Pancreas (tissue), 10 donors: ENCODE data around the gene TIPIN. TPM values are rescaled to one million over a fixed set of nuclear protein-coding genes. Genes with fewer than 3 reads are reported as not detected.

ENCODE experiments used
- ATAC-seq, 4 donors: fragments of 200-7000 bp; cut with Tn5 transposase; one replicate each; pipeline versions ENCODE4 v1.8.0 to v1.9.1; 2020; ENCODE audit warnings: mild to moderate bottlenecking in 4 of 4, moderate library complexity in 4 of 4
- DNase-seq, 6 donors: peaks; one replicate each; pipeline ENCODE4 v3.0.0-alpha.2; 2020
- FAIRE-seq: peaks from 2 replicates; lab custom pipeline; 2012; peaks lifted over from hg19 to GRCh38; lab: Jason Lieb, UNC
- H3K27ac ChIP-seq, 4 donors: fragments of 200-600 bp; sonication (generic); 1 replicate in 3 of 4; 2 replicates in 1 of 4; pipeline versions ENCODE4 v1.5.0 to v1.8.0; 2020
- H3K27me3 ChIP-seq, 4 donors: fragments of 200-600 bp; one replicate each; pipeline ENCODE4 v1.8.0; 2021
- H3K36me3 ChIP-seq, 3 donors: fragments of 200-600 bp; sonication (generic) in 1 of 3; one replicate each; pipeline versions ENCODE4 v1.5.0 to v1.8.0; 2020 to 2021
- H3K4me1 ChIP-seq, 3 donors: fragments of 200-600 bp; one replicate each; pipeline ENCODE4 v1.8.0; 2021
- H3K4me3 ChIP-seq, 4 donors: fragments of 200-600 bp; sonication (generic) in 2 of 4; one replicate each; pipeline versions ENCODE4 v1.5.0 to v1.8.0; 2020 to 2021
- H3K9me3 ChIP-seq, 4 donors: fragments of 200-600 bp; one replicate each; pipeline ENCODE4 v1.8.0; 2021
- WGBS, 2 donors: extraction: QIAGEN DNeasy Blood & Tissue Kit; methylation state at CpG; one replicate each; pipeline ENCODE4 v1.1.7; 2013; 5-methylcytosine and 5-hydroxymethylcytosine counted together
- intact Hi-C, 3 donors: fragments of 100-400 bp; cut with DNase I; formaldehyde crosslinking; loops; one replicate each; pipeline versions ENCODE4 v1.11.1 to v1.14.2; 2022
- polyA plus RNA-seq, 2 donors: library from polyadenylated mRNA; stranded (reverse); fragments of 200-250 nt; gene quantifications; one replicate each; pipeline ENCODE4 v1.2.3, GENCODE V29; 2013
- total RNA-seq, 6 donors: library from RNA; stranded (reverse); fragmentation: NEBNext Ultra II Directional in 4 of 6; extraction: Animal tissue kit (Norgen Biotek cat#: 25700) in 4 of 6; gene quantifications; one replicate each; pipeline versions ENCODE4 v1.2.1 to v1.2.4, GENCODE V29; 2021 to 2023
- TF ChIP-seq, protein P1 (sequence below), 4 donors: fragments of 200-600 bp; sonication (generic) in 3 of 4; IDR thresholded peaks; one replicate each; pipeline versions ENCODE4 v1.5.0 to v1.8.0; 2021; ENCODE audit warnings: antibody characterized with exemption in 4 of 4
- donor health status: healthy with polysubstance abuse.
- donor health status: DM: no; HTN: no; CAD: no; lungs with moderate emphysema.
- donor health status: DM: no; HTN: no; CAD: no.
- donor health status: control.
- donor health status: control.
- donor health status: Bipolar disorder and iron deficiency.
- donor health status: DM: yes; HTN: yes; CAD: no.
- donor health status: DM: no; HTN: no; CAD: no.
- donor health status: DM: no; HTN: no; CAD: no.
- donor health status: DM: yes; HTN: yes; CAD: no.

The TIPIN gene, protein sequence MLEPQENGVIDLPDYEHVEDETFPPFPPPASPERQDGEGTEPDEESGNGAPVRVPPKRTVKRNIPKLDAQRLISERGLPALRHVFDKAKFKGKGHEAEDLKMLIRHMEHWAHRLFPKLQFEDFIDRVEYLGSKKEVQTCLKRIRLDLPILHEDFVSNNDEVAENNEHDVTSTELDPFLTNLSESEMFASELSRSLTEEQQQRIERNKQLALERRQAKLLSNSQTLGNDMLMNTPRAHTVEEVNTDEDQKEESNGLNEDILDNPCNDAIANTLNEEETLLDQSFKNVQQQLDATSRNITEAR
- 1 to 10 TPM; 2.5 to 4.6 (median 3.4) TPM for total RNA-seq
- 1 to 10 TPM; 2.8 to 5.2 TPM for polyA plus RNA-seq

DNA sequence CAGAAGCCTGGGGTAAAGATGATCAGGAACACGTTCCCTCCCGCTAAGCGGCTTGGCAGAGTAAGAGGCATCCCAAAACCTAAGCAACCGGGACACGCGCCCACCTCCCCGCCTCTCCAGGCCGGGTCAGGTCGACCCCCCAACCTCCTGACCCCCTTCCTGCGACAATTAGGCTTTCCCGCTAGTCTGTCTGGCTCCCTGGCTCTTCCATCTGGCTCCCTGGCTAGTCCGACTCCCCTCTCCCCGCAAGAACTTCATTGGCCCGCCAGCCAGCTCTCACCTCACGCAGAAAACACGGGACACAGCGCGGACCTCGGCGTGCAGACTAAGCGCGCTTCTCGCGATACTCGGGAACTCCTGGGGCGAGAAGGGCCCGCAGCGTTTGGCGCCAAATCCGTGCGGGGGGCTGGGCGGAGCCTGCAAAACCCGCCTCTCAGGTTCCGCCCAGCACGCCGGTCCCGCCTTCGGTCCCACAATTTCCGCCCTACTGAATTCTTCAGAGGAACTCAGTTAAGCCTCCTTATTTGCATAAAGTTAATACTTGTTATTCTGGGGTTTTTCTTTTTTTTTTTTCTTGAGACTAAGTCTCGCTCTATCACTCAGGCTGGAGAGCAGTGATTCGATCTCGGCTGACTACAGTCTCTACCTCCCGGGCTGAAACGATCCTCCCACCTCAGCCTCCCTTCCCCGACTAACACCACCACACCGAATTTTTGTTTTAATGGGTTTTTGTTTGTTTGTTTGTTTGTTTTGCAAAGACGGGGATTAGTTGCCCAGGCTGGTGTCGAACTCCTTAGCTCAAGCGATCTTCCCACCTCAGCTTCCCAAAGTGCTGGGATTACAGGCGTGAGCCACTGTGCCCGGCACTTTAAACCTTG lies at the start of gene TIPIN:
Gene TIPIN, minus strand, starts transcription at position 327 of the 878 bp plus-strand sequence. CDS start 3,738 bp downstream, outside the sequence.
- H3K4me3 ChIP-seq, result peak within 1 kb of the TSS; percentile 42 to 69 (median 53)

DNA sequence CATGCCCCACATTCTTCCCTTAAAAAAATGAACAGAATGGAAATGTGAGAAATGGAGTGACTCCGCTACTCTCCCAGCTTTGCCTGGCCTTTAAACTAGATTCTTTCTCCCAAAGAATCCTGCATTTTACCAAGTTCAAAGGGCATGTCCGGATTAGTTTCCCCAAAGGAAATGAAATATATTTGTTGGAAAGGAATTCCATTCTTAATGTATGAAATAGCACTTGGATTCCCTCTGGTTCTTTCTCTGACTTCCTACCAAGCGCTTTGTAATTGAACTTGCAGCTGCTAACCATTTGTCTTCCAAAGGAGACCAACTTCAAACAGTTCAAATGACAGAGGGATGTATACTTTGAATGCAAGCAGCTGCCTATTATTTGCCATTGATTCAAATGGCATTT lies 49.1 kb upstream of the TIPIN start:
- ATAC-seq (no peak), FAIRE-seq (no peak), DNase-seq (no peak)
- intact Hi-C loops, result no loop called here
- H3K9me3 ChIP-seq, result no peaks in the 10 kb centered on the region
- no peak overlapping the region for H3K27ac ChIP-seq
- H3K4me3 ChIP-seq, result no peak overlapping the region
- 84 to 88% methylated on average over 3 of the region's 3 CpGs for WGBS, 2 donors
- H3K27me3 ChIP-seq, result no peaks in the 10 kb centered on the region
- no peaks in the 10 kb centered on the region for H3K36me3 ChIP-seq
- peaks cover 0 to 19% (median 4%) of the 10 kb centered on the region in 3 donors for H3K4me1 ChIP-seq
- TF ChIP-seq, protein P1, sequence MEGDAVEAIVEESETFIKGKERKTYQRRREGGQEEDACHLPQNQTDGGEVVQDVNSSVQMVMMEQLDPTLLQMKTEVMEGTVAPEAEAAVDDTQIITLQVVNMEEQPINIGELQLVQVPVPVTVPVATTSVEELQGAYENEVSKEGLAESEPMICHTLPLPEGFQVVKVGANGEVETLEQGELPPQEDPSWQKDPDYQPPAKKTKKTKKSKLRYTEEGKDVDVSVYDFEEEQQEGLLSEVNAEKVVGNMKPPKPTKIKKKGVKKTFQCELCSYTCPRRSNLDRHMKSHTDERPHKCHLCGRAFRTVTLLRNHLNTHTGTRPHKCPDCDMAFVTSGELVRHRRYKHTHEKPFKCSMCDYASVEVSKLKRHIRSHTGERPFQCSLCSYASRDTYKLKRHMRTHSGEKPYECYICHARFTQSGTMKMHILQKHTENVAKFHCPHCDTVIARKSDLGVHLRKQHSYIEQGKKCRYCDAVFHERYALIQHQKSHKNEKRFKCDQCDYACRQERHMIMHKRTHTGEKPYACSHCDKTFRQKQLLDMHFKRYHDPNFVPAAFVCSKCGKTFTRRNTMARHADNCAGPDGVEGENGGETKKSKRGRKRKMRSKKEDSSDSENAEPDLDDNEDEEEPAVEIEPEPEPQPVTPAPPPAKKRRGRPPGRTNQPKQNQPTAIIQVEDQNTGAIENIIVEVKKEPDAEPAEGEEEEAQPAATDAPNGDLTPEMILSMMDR (IDR thresholded peaks at IDR 0.05), result no peak

More for the DNA sequence above, at the start of gene TIPIN:
- Histone ChIP-seq H3K27me3 (no peaks in the 10 kb centered on the region), H3K4me1 (no peaks in the 10 kb centered on the region), H3K27ac (peak within 1 kb of the TSS in 3 of 4 donors; percentile 33 to 52 (median 49)), H3K9me3 (no peaks in the 10 kb centered on the region), H3K36me3 (no peaks in the 10 kb centered on the region)
- 5 to 6% methylated on average over 51 of the region's 51 CpGs for WGBS, 2 donors
- peak; percentile 23 for FAIRE-seq
- TF ChIP-seq, protein P1 (IDR thresholded peaks at IDR 0.05), result no peak
- intact Hi-C loops, result no loop called here
- peak; percentile 92 to 98 (median 96) for DNase-seq
- peak; percentile 99 to 100 (median 100) for ATAC-seq

DNA sequence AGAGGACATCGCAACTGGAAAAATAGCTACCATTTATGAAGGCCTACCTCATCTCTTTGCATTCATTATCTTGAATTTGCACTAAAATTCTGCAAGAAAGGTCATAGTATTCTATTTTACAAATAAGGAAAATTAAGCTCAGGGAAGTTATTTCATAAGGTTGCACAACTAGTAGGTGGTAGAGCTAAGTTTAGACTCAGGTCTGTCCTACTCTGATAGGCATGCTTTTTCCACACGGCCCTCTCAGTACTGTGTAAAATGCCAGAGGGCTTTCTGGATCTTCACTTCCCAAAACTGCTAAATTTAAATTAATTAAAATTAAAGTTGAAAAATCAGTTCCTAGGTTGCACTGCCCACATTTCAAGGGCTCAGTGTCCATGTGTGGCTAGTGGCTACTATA lies 48.5 kb upstream of the TIPIN start:
- H3K9me3 ChIP-seq, result no peaks in the 10 kb centered on the region
- H3K4me1 ChIP-seq, result peaks cover 0 to 19% (median 4%) of the 10 kb centered on the region in 3 donors
- WGBS, 2 donors, result 87 to 92% methylated on average over 2 of the region's 2 CpGs
- ATAC-seq (no peak), DNase-seq (no peak), FAIRE-seq (no peak)
- no peaks in the 10 kb centered on the region for H3K36me3 ChIP-seq
- TF ChIP-seq, protein P1 (IDR thresholded peaks at IDR 0.05), result no peak
- no peaks in the 10 kb centered on the region for H3K27me3 ChIP-seq
- intact Hi-C loops, result no loop called here
- H3K27ac ChIP-seq, result no peak overlapping the region
- H3K4me3 ChIP-seq, result no peak overlapping the region

DNA sequence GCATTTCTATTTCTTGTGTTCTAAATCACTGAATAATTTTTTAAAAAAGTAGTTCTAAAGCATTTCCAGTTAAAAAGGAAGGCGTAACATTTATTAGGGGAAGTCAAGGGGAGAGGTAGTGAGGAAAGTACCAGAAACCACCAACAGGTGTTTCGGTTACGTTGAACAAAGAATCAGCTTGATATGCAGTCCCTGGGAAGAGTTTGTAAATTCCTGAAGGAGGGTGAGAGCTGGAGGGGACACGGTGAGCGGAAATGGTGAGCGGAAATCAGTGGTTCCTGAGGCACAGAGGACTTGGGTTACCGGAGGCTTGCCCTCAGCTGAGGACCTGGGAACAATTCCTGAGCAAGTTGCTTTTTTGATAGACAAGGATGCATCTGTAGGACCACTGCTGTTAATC lies 48.0 kb upstream of the TIPIN start:
- ATAC-seq (peak in 1 of 4 donors; percentile 62), DNase-seq (no peak), FAIRE-seq (no peak)
- Histone ChIP-seq H3K9me3 (no peaks in the 10 kb centered on the region), H3K4me1 (peaks cover 0 to 19% (median 4%) of the 10 kb centered on the region in 3 donors), H3K27ac (no peak overlapping the region), H3K36me3 (no peaks in the 10 kb centered on the region), H3K27me3 (no peaks in the 10 kb centered on the region), H3K4me3 (no peak overlapping the region)
- WGBS, 2 donors, result 77 to 82% methylated on average over 7 of the region's 7 CpGs
- intact Hi-C loops, result no loop called here
- TF ChIP-seq, protein P1 (IDR thresholded peaks at IDR 0.05), result no peak
